ENCODE data around the gene NFIA. TPM values are rescaled to one million over a fixed set of nuclear protein-coding genes. Genes with fewer than 3 reads are reported as not detected.

Gene NFIA
- total and polyA plus RNA-seq, 2 donors (not counting 1 experiment from before 2014, with no cell fraction given): 0.28 to 0.54 TPM

DNA sequence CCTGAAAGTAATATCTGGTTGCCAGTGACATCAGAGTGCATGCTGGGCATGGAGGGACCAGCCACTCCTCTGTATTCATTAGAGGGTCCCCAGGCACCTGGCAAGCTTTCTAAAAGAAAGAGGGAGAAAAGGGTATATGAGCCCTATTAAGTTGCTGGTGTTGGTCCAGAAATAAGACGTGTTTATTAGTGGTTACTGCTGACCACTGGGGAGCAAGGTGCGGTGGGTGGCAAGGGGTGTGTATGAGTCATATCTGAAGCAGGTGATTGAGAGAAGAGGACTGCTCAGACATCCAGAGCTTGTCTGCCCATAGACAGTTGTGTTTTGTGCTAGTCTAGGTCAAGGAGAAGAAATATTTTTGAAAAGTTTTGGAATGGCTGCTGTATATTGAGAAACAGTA is 344.5 kb downstream of the NFIA start:
- Histone ChIP-seq H3K4me1 (ENCODE audit: control insufficient read depth in 2 of 2, insufficient read depth in 2 of 2, low read length in 2 of 2) (peaks cover 0 to 5% of the 10 kb centered on the region in 2 donors), H4K20me1 (ENCODE audit: control insufficient read depth, insufficient read depth, low read length, poor library complexity, severe bottlenecking) (no peaks in the 10 kb centered on the region), H3K79me2 (ENCODE audit: control insufficient read depth, insufficient read depth, low read length) (no peaks in the 10 kb centered on the region), H3K9ac (ENCODE audit: low read length) (no peak overlapping the region), H3K4me3 (ENCODE audit: control extremely low read depth in 1 of 5, extremely low read depth in 1 of 5, insufficient read depth in 1 of 5, low read depth in 2 of 5, low read length in 4 of 5) (no peak overlapping the region), H3K27ac (ENCODE audit: low read length in 2 of 2) (no peak overlapping the region), H2AFZ (ENCODE audit: insufficient read depth, low read depth, low read length, poor library complexity, severe bottlenecking) (no peak overlapping the region), H3K36me3 (replicated peaks in 1 of 2; ENCODE audit: control extremely low read depth in 1 of 2, control insufficient read depth in 1 of 2, extremely low read depth in 1 of 2, insufficient read depth in 2 of 2, low read length in 1 of 2) (no peaks in the 10 kb centered on the region), H3K4me2 (replicated peaks; ENCODE audit: low read depth, low read length, poor library complexity, severe bottlenecking) (no peak overlapping the region), H3K9me3 (ENCODE audit: control extremely low read depth in 1 of 3, control insufficient read depth in 2 of 3, insufficient read depth in 1 of 3, low read length in 2 of 3) (no peaks in the 10 kb centered on the region), H3K27me3 (replicated peaks in 1 of 4; ENCODE audit: control extremely low read depth in 1 of 4, control insufficient read depth in 3 of 4, insufficient read depth in 4 of 4, low read length in 3 of 4) (no peaks in the 10 kb centered on the region)
- Mint-ChIP-seq H3K4me3 (no peak overlapping the region), H3K27ac (no peak overlapping the region), H3K27me3 (no peaks in the 10 kb centered on the region), H3K4me1 (peaks cover 6% of the 10 kb centered on the region), H3K9me3 (ENCODE audit: insufficient read depth) (no peaks in the 10 kb centered on the region)
- ATAC-seq (ENCODE audit: low read depth) (no peak), DNase-seq (no peak)
- intact Hi-C loops (cut with micrococcal nuclease): no loop called here
- no peak for TF ChIP-seq EZH2 (IDR thresholded peaks at IDR 0.05; ENCODE audit: borderline replicate concordance, insufficient read depth, low read depth, low read length, poor library complexity, severe bottlenecking)
- TF ChIP-seq, protein P1, sequence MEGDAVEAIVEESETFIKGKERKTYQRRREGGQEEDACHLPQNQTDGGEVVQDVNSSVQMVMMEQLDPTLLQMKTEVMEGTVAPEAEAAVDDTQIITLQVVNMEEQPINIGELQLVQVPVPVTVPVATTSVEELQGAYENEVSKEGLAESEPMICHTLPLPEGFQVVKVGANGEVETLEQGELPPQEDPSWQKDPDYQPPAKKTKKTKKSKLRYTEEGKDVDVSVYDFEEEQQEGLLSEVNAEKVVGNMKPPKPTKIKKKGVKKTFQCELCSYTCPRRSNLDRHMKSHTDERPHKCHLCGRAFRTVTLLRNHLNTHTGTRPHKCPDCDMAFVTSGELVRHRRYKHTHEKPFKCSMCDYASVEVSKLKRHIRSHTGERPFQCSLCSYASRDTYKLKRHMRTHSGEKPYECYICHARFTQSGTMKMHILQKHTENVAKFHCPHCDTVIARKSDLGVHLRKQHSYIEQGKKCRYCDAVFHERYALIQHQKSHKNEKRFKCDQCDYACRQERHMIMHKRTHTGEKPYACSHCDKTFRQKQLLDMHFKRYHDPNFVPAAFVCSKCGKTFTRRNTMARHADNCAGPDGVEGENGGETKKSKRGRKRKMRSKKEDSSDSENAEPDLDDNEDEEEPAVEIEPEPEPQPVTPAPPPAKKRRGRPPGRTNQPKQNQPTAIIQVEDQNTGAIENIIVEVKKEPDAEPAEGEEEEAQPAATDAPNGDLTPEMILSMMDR (IDR thresholded peaks at IDR 0.05): no peak
- WGBS (ENCODE audit: insufficient coverage): 68% methylated on average over 2 of the region's 2 CpGs
- ChIA-PET CTCF (no interaction called here), POLR2A (no interaction called here)

DNA sequence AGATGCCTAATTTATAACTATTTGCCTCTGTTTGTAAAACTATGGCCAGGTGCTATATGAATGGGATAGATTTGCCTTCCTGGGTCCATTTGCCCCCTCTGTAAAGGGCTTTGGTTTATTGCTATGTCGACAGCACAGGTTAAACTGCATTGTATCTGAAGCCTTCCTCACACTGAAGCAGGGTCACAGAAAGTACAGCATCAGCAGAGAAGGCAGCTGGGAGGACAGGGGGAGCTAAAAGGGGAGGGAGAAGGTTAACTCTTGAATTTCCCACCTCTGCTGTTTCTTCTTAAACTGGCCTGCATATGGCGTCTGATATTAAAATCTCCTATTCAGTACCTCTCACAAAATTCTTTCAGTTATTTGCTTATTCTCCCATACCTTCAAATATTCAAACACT is 345.1 kb downstream of the NFIA start:
- CTCF ChIA-PET: no interaction called here
- no peak for ATAC-seq (ENCODE audit: low read depth)
- Histone ChIP-seq H3K4me3 (ENCODE audit: control extremely low read depth in 1 of 5, extremely low read depth in 1 of 5, insufficient read depth in 1 of 5, low read depth in 2 of 5, low read length in 4 of 5) (no peak overlapping the region), H4K20me1 (ENCODE audit: control insufficient read depth, insufficient read depth, low read length, poor library complexity, severe bottlenecking) (no peaks in the 10 kb centered on the region), H3K9ac (ENCODE audit: low read length) (no peak overlapping the region), H3K27ac (ENCODE audit: low read length in 2 of 2) (no peak overlapping the region), H3K9me3 (ENCODE audit: control extremely low read depth in 1 of 3, control insufficient read depth in 2 of 3, insufficient read depth in 1 of 3, low read length in 2 of 3) (no peaks in the 10 kb centered on the region), H3K4me1 (ENCODE audit: control insufficient read depth in 2 of 2, insufficient read depth in 2 of 2, low read length in 2 of 2) (peaks cover 0 to 5% of the 10 kb centered on the region in 2 donors), H2AFZ (ENCODE audit: insufficient read depth, low read depth, low read length, poor library complexity, severe bottlenecking) (no peak overlapping the region), H3K27me3 (replicated peaks in 1 of 4; ENCODE audit: control extremely low read depth in 1 of 4, control insufficient read depth in 3 of 4, insufficient read depth in 4 of 4, low read length in 3 of 4) (no peaks in the 10 kb centered on the region), H3K79me2 (ENCODE audit: control insufficient read depth, insufficient read depth, low read length) (no peaks in the 10 kb centered on the region), H3K4me2 (replicated peaks; ENCODE audit: low read depth, low read length, poor library complexity, severe bottlenecking) (no peak overlapping the region), H3K36me3 (replicated peaks in 1 of 2; ENCODE audit: control extremely low read depth in 1 of 2, control insufficient read depth in 1 of 2, extremely low read depth in 1 of 2, insufficient read depth in 2 of 2, low read length in 1 of 2) (no peaks in the 10 kb centered on the region)
- POLR2A ChIA-PET: no interaction called here
- intact Hi-C loops (cut with micrococcal nuclease): no loop called here
- no peak overlapping the region for H3K4me3 Mint-ChIP-seq
- H3K9me3 Mint-ChIP-seq (ENCODE audit: insufficient read depth): no peaks in the 10 kb centered on the region
- TF ChIP-seq EZH2 (IDR thresholded peaks at IDR 0.05; ENCODE audit: borderline replicate concordance, insufficient read depth, low read depth, low read length, poor library complexity, severe bottlenecking): no peak
- TF ChIP-seq, protein P1 (IDR thresholded peaks at IDR 0.05): no peak
- H3K4me1 Mint-ChIP-seq: peaks cover 6% of the 10 kb centered on the region
- H3K27ac Mint-ChIP-seq: no peak overlapping the region
- WGBS (ENCODE audit: insufficient coverage): no CpG with 5 or more reads among the region's 2 CpGs
- DNase-seq: no peak
- H3K27me3 Mint-ChIP-seq: no peaks in the 10 kb centered on the region

Data from B cell (primary cell).